HEK293 (cell line): ENCODE measurements around the gene HEYL.
"Not testable (repeated sequence)": the region's sequence is repeated elsewhere in the genome, so short reads cannot be mapped to it uniquely, and the experiment has no call there.

Experiments used
- CTCF ChIA-PET: fragments of 350-600 bp; formaldehyde crosslinking; extraction: SDS; loops from one replicate; lab custom pipeline; 2021; ENCODE audit warnings: antibody characterized with exemption; lab: Yijun Ruan, JAX
- POLR2A ChIA-PET: fragments of 300-600 bp; formaldehyde crosslinking; extraction: SDS; loops from one replicate; lab custom pipeline; 2020; ENCODE audit warnings: antibody characterized with exemption, inconsistent platforms; lab: Yijun Ruan, JAX
- H3K27ac ChIP-seq: fragments of 200-500 bp; sonication (Bioruptor generic); 2 replicates; pipeline ENCODE4 v1.5.1; 2014; ENCODE audit warnings: low read depth, low read length, control low read depth, inconsistent platforms; ENCODE audit errors: extremely low read depth
- H3K36me3 ChIP-seq, 2 experiments: fragments of 200-500 bp in 1 of 2; sonication (Bioruptor generic) in 1 of 2; 1 replicate in 1 of 2; 2 replicates in 1 of 2; pipeline ENCODE4 v1.5.1; 2014 to 2017; ENCODE audit warnings: inconsistent platforms in 2 of 2, low read length in 2 of 2; ENCODE audit not compliant: control insufficient read depth in 2 of 2, insufficient read depth in 1 of 2
- H3K4me1 ChIP-seq: fragments of 200-500 bp; sonication (Bioruptor generic); 2 replicates; pipeline ENCODE4 v1.5.1; 2014; ENCODE audit warnings: mild to moderate bottlenecking, low read length, inconsistent platforms; ENCODE audit not compliant: control insufficient read depth, insufficient read depth
- H3K4me3 ChIP-seq: 2 replicates; pipeline ENCODE4 v1.5.1; 2011; ENCODE audit warnings: low read depth, mild to moderate bottlenecking, control low read depth, low read length, moderate library complexity
- H3K9me3 ChIP-seq: fragments of 200-500 bp; sonication (Bioruptor generic); 2 replicates; pipeline ENCODE4 v1.5.1; 2014; ENCODE audit warnings: low read depth, low read length, inconsistent platforms; ENCODE audit not compliant: control insufficient read depth, insufficient read depth
- BCL6B ChIP-seq: fragments of 450-650 bp; formaldehyde crosslinking; IDR thresholded peaks from 2 replicates; pipeline ENCODE4 v1.5.1; 2017; ENCODE audit warnings: missing biosample characterization, missing genetic modification characterization
- GLI2 ChIP-seq: fragments of 450-650 bp; formaldehyde crosslinking; IDR thresholded peaks from 2 replicates; pipeline ENCODE4; 2017; ENCODE audit warnings: missing biosample characterization, missing genetic modification characterization, low read depth, borderline replicate concordance
- KLF17 ChIP-seq: fragments of 450-650 bp; formaldehyde crosslinking; IDR thresholded peaks from 2 replicates; pipeline ENCODE4 v1.5.1; 2016; ENCODE audit warnings: missing biosample characterization, missing genetic modification characterization
- PRDM2 ChIP-seq: fragments of 450-650 bp; formaldehyde crosslinking; IDR thresholded peaks from 2 replicates; pipeline ENCODE4 v1.5.1; 2016; ENCODE audit warnings: missing biosample characterization, missing genetic modification characterization, borderline replicate concordance
- ZBTB8A ChIP-seq: fragments of 450-650 bp; formaldehyde crosslinking; IDR thresholded peaks from 2 replicates; pipeline ENCODE4 v1.5.1; 2016; ENCODE audit warnings: missing biosample characterization, missing genetic modification characterization
- ZNF121 ChIP-seq: fragments of 450-650 bp; formaldehyde crosslinking; IDR thresholded peaks from 2 replicates; pipeline ENCODE4 v1.5.1; 2016; ENCODE audit warnings: missing biosample characterization, missing genetic modification characterization
- ZNF311 ChIP-seq: fragments of 450-650 bp; formaldehyde crosslinking; IDR thresholded peaks from 2 replicates; pipeline ENCODE4 v1.5.1; 2017; ENCODE audit warnings: missing biosample characterization, missing genetic modification characterization, borderline replicate concordance
- ZNF37A ChIP-seq: fragments of 450-650 bp; IDR thresholded peaks from 2 replicates; pipeline ENCODE4 v1.5.1; 2018; ENCODE audit warnings: missing biosample characterization, missing genetic modification characterization
- ZNF473 ChIP-seq: fragments of 450-650 bp; formaldehyde crosslinking; IDR thresholded peaks from 2 replicates; pipeline ENCODE4 v1.5.1; 2017; ENCODE audit warnings: missing biosample characterization, missing genetic modification characterization
- ZNF501 ChIP-seq: fragments of 450-650 bp; formaldehyde crosslinking; IDR thresholded peaks from 2 replicates; pipeline ENCODE4 v1.5.1; 2016; ENCODE audit warnings: missing biosample characterization, missing genetic modification characterization
- ZNF596 ChIP-seq: fragments of 450-650 bp; IDR thresholded peaks from 2 replicates; pipeline ENCODE4 v1.5.0; 2018; ENCODE audit warnings: missing biosample characterization, mild to moderate bottlenecking, missing genetic modification characterization, moderate library complexity
- ZNF626 ChIP-seq: fragments of 450-650 bp; sonication (Bioruptor Pico); formaldehyde crosslinking; IDR thresholded peaks from 2 replicates; pipeline ENCODE4 v1.5.1; 2018; ENCODE audit warnings: missing biosample characterization, missing genetic modification characterization, inconsistent platforms
- ZNF645 ChIP-seq: fragments of 450-650 bp; formaldehyde crosslinking; IDR thresholded peaks from 2 replicates; pipeline ENCODE4; 2016; ENCODE audit warnings: missing biosample characterization, missing genetic modification characterization
- ZNF658 ChIP-seq: fragments of 450-650 bp; formaldehyde crosslinking; IDR thresholded peaks from 2 replicates; pipeline ENCODE4; 2016; ENCODE audit warnings: missing biosample characterization, missing genetic modification characterization
- ZNF704 ChIP-seq: fragments of 450-650 bp; formaldehyde crosslinking; IDR thresholded peaks from 2 replicates; pipeline ENCODE4 v1.5.1; 2016; ENCODE audit warnings: missing biosample characterization, missing genetic modification characterization
- ZNF747 ChIP-seq: fragments of 450-650 bp; formaldehyde crosslinking; IDR thresholded peaks from 2 replicates; pipeline ENCODE4 v1.5.1; 2016; ENCODE audit warnings: missing biosample characterization, missing genetic modification characterization

HEYL gene

GRCh38 chr1:39608921-39609320 lies 30.5 kb downstream of the HEYL start:
- H3K27ac ChIP-seq: no peak overlapping the region
- H3K4me1 ChIP-seq: no peaks in the 10 kb centered on the region
- no peaks in the 10 kb centered on the region for H3K9me3 ChIP-seq
- H3K36me3 ChIP-seq: no peaks in the 10 kb centered on the region
- ChIA-PET POLR2A (no interaction called here), CTCF (interaction anchor here (0.6 to 13.4 kb wide), 17 partner anchors 9 to 509 kb away, joined by 3 to 350 read pairs (median 4); partner anchors contain the start of gene HEYL)
- TF ChIP-seq ZNF626 (tag by site-specific recombination) (no peak), ZNF473 (no peak), ZNF596 (no peak), ZNF37A (tag by site-specific recombination) (no peak), KLF17 (tag by site-specific recombination) (no peak), ZNF501 (no peak), ZNF645 (tag by site-specific recombination) (no peak), GLI2 (tag by site-specific recombination) (no peak), PRDM2 (tag by site-specific recombination) (no peak), ZNF658 (tag by site-specific recombination) (no peak), ZNF311 (tag by site-specific recombination) (no peak), ZNF747 (tag by site-specific recombination) (no peak), ZBTB8A (no peak), ZNF704 (tag by site-specific recombination) (no peak), BCL6B (tag by site-specific recombination) (no peak), ZNF121 (tag by site-specific recombination) (no peak)
- no peak overlapping the region for H3K4me3 ChIP-seq

- H3K36me3 ChIP-seq, H3K27ac ChIP-seq, H3K4me1 ChIP-seq, H3K9me3 ChIP-seq, H3K4me3 ChIP-seq: not testable (repeated sequence)
- ChIA-PET CTCF (interaction anchor here (0.6 to 13.4 kb wide), 6 partner anchors 50 to 154 kb away, joined by 3 to 350 read pairs (median 3); no protein-coding TSS in a partner anchor), POLR2A (interaction anchor here (0.6 kb wide), 2 partner anchors 12 to 50 kb away, joined by 3 to 5 read pairs; no protein-coding TSS in a partner anchor)
These were observed 35.8 kb downstream of the HEYL start for GRCh38 chr1:39603677-39604076.
